HepG2 (cell line): ENCODE data around the gene TMEM236. TPM values are rescaled to one million over a fixed set of nuclear protein-coding genes. Genes with fewer than 3 reads are reported as not detected.

Source experiments
- ATAC-seq: fragments of 200-7000 bp; cut with Tn5 transposase; 3 replicates; pipeline ENCODE4 v1.9.1; 2020; ENCODE audit warnings: mild to moderate bottlenecking, moderate library complexity
- BruUV-seq: library from RNA; stranded (reverse); fragments of 400-500 nt; replicated peaks from 2 replicates; lab custom pipeline; 2021; lab: Mats Ljungman, UMichigan
- CTCF ChIA-PET: fragments of 300-600 bp; formaldehyde crosslinking; extraction: SDS; loops from one replicate; lab custom pipeline; 2021; ENCODE audit warnings: low total read pairs, inconsistent platforms, low intra/inter-chr PET ratio; lab: Yijun Ruan, JAX
- POLR2A ChIA-PET: fragments of 350-600 bp; sonication (Branson Sonifier 250); formaldehyde crosslinking; loops from one replicate; lab custom pipeline; 2020; ENCODE audit warnings: antibody characterized with exemption, inconsistent platforms; lab: Yijun Ruan, JAX
- DNase-seq: peaks from one replicate; pipeline ENCODE4 v3.0.0-alpha.2; 2015; ENCODE audit warnings: low spot score
- FAIRE-seq: peaks from 3 replicates; lab custom pipeline; 2011; peaks lifted over from hg19 to GRCh38; lab: Jason Lieb, UNC
- H2AFZ ChIP-seq: one replicate; pipeline ENCODE4 v1.6.1; 2011; ENCODE audit warnings: low read length, inconsistent platforms
- H3K27ac ChIP-seq: fragments of 300-600 bp; 3 replicates; pipeline ENCODE4 v1.8.0; 2011; ENCODE audit warnings: mixed run types, mild to moderate bottlenecking, mixed read lengths, low read length, inconsistent platforms; ENCODE audit not compliant: insufficient read depth; ENCODE audit errors: extremely low read length
- H3K27me3 ChIP-seq, 2 experiments: fragments of 200-600 bp in 1 of 2; 2 replicates in 1 of 2; 3 replicates in 1 of 2; pipeline versions ENCODE4 v1.6.0 to v1.8.0; 2011; ENCODE audit warnings: low read length in 2 of 2, mild to moderate bottlenecking in 2 of 2, moderate library complexity in 2 of 2, inconsistent platforms in 1 of 2; ENCODE audit not compliant: insufficient read depth in 2 of 2, control insufficient read depth in 1 of 2
- H3K36me3 ChIP-seq, 2 experiments: fragments of 200-600 bp in 1 of 2; replicated peaks in 1 of 2; 2 replicates in 1 of 2; 3 replicates in 1 of 2; pipeline versions ENCODE4 v1.5.1 to v1.8.0; 2011; ENCODE audit warnings: low read length in 2 of 2, inconsistent platforms in 1 of 2; ENCODE audit not compliant: insufficient read depth in 2 of 2, control insufficient read depth in 1 of 2
- H3K4me1 ChIP-seq: 2 replicates; pipeline ENCODE4 v1.5.1; 2012; ENCODE audit warnings: low read length, inconsistent platforms; ENCODE audit not compliant: insufficient read depth
- H3K4me2 ChIP-seq: 2 replicates; pipeline ENCODE4 v1.6.0; 2011; ENCODE audit warnings: low read depth, low read length, inconsistent platforms
- H3K4me3 ChIP-seq, 3 experiments: fragments of 200-600 bp in 1 of 3; sonication (generic), shearing (Covaris generic) in 1 of 3; replicated peaks in 1 of 3; 2 replicates each; pipeline ENCODE4 v1.5.1; 2011 to 2016; ENCODE audit warnings: low read length in 3 of 3, inconsistent platforms in 2 of 3, low read depth in 2 of 3, mild to moderate bottlenecking in 2 of 3, control low read depth in 1 of 3, mixed read lengths in 1 of 3; ENCODE audit not compliant: insufficient read depth in 1 of 3
- H3K79me2 ChIP-seq: one replicate; pipeline ENCODE4 v1.6.1; 2011; ENCODE audit warnings: low read length, inconsistent platforms; ENCODE audit not compliant: insufficient read depth
- H3K9ac ChIP-seq: 2 replicates; pipeline ENCODE4 v1.6.0; 2011; ENCODE audit warnings: mild to moderate bottlenecking, low read depth, low read length, inconsistent platforms; ENCODE audit not compliant: insufficient read depth
- H3K9me3 ChIP-seq: 2 replicates; pipeline ENCODE4 v1.5.1; 2012; ENCODE audit warnings: mild to moderate bottlenecking, low read length
- H4K20me1 ChIP-seq: 2 replicates; pipeline ENCODE4 v1.6.0; 2011; ENCODE audit warnings: inconsistent platforms, mild to moderate bottlenecking, low read length, moderate library complexity; ENCODE audit not compliant: insufficient read depth
- ARHGAP35 ChIP-seq: sonication (generic); formaldehyde crosslinking; IDR thresholded peaks from 2 replicates; pipeline ENCODE4 v1.9.0; 2022; ENCODE audit warnings: mild to moderate bottlenecking, inconsistent platforms, moderate library complexity, missing genetic modification reagents, borderline replicate concordance
- FLYWCH1 ChIP-seq: sonication (generic); formaldehyde crosslinking; IDR thresholded peaks from 2 replicates; pipeline ENCODE4 v1.8.1; 2023; ENCODE audit warnings: mild to moderate bottlenecking, missing genetic modification reagents
- PAX8 ChIP-seq: sonication (generic); formaldehyde crosslinking; IDR thresholded peaks from 2 replicates; pipeline ENCODE4 v1.8.0; 2022; ENCODE audit warnings: mild to moderate bottlenecking, missing genetic modification reagents, borderline replicate concordance
- TBX3 ChIP-seq: fragments of 450-650 bp; IDR thresholded peaks from 2 replicates; pipeline ENCODE4 v1.6.1; 2017; ENCODE audit warnings: antibody characterized with exemption, mild to moderate bottlenecking, inconsistent platforms, borderline replicate concordance
- ZNF18 ChIP-seq: sonication (generic); formaldehyde crosslinking; IDR thresholded peaks from 2 replicates; pipeline ENCODE4 v1.8.0; 2022; ENCODE audit warnings: mild to moderate bottlenecking, missing genetic modification reagents; ENCODE audit not compliant: insufficient replicate concordance
- ZNF205 ChIP-seq: IDR thresholded peaks from 2 replicates; pipeline ENCODE4 v1.6.1; 2018; ENCODE audit warnings: missing biosample characterization, missing genetic modification reagents
- WGBS: methylation state at CpG from one replicate; pipeline ENCODE4 v1.1.6; 2017; ENCODE audit warnings: low lambda C conversion rate; 5-methylcytosine and 5-hydroxymethylcytosine counted together
- in situ Hi-C: cut with HindIII; loops from 2 replicates; pipeline ENCODE4 v1.10.0; 2017; ENCODE audit warnings: low pct_unique_long_range_greater_than_20kb; ENCODE audit not compliant: extremely low pct_ligation_motif_present
- intact Hi-C: fragments of 100-400 bp; cut with micrococcal nuclease; formaldehyde crosslinking; loops from one replicate; pipeline ENCODE4 v1.10.0; 2022; ENCODE audit not compliant: unreplicated experiment
- polyA plus RNA-seq, 8 experiments: library from polyadenylated mRNA; depleted of rRNA in 3 of 8; stranded (reverse) in 7 of 8; unstranded in 1 of 8; fragments of >200 nt; fragmentation: Illumina TruSeq in 4 of 8; extraction: Trizol in 4 of 8; gene quantifications; 2 replicates each; pipeline versions ENCODE4 v1.2.1 to v1.2.3, GENCODE V29; 2011 to 2016; ENCODE audit warnings: low read depth in 4 of 8, missing spikeins in 1 of 8, mixed read lengths in 1 of 8; ENCODE audit not compliant: insufficient read depth in 1 of 8
- total RNA-seq, 5 experiments: library from RNA; depleted of rRNA; stranded (reverse); fragments of >200 nt; fragmentation: Illumina TruSeq; extraction: Trizol; gene quantifications; 2 replicates each; pipeline ENCODE4 v1.2.3, GENCODE V29; 2016; ENCODE audit warnings: low read depth in 1 of 5

Gene TMEM236
- total and polyA plus RNA-seq, 2 of the 13 experiments (the other 11 are each of a cell fraction or from before 2014, with no cell fraction given): 0.04 to 0.08 TPM

GRCh38 chr10:17785276-17785930 lies 33.4 kb downstream of the TMEM236 start:
- Histone ChIP-seq H3K9me3 (no peaks in the 10 kb centered on the region), H3K36me3 (no peaks in the 10 kb centered on the region), H3K27ac (no peak overlapping the region), H4K20me1 (no peaks in the 10 kb centered on the region), H3K9ac (no peak overlapping the region), H3K4me2 (no peak overlapping the region), H3K4me3 (no peak overlapping the region), H3K4me1 (no peaks in the 10 kb centered on the region), H2AFZ (no peak overlapping the region), H3K27me3 (peaks cover 0 to 8% of the 10 kb centered on the region in 2 experiments; a peak in 3 of 5 replicates), H3K79me2 (no peaks in the 10 kb centered on the region)
- ChIA-PET CTCF (no interaction called here), POLR2A (no interaction called here)
- no TSS peak for BruUV-seq
- TF ChIP-seq FLYWCH1 (CRISPR knock-in tag) (no peak), TBX3 (no peak), ZNF205 (CRISPR knock-in tag) (no peak), ARHGAP35 (CRISPR knock-in tag) (no peak), ZNF18 (no peak), PAX8 (CRISPR knock-in tag) (no peak)
- intact Hi-C loops: no loop called here
- no peak for FAIRE-seq
- in situ Hi-C loops: no loop called here
- no peak for ATAC-seq
- no peak for DNase-seq
- 49% methylated on average over 5 of the region's 5 CpGs for WGBS
